GM10847 (cell line): ENCODE results near the gene IFNGR1.

ENCODE experiments used
- POLR2A ChIP-seq: IDR thresholded peaks from 2 replicates; pipeline ENCODE4 v1.6.1; 2011; ENCODE audit not compliant: insufficient read length; ENCODE audit errors: extremely low read depth

The IFNGR1 gene

DNA sequence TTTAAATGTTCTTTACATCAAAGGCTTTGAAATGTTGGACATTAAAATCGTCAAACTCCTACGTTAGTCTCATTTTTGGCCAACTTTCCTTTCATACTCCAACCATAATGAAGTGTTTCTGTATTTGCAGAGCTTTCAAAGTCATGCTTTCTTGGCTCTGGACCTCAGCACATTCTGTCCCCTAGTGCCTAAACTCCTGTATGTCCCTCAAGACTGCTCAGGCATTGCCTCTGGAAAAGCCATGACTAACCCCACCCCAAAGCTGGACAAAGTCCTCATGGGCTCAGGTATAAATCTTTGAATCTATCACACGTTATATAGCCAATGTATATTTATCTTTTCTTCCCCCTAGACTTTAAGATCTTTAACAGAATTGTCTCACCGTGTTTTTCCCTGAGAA lies 18.9 kb downstream of the IFNGR1 start:
- TF ChIP-seq POLR2A: no peak

GRCh38 chr6:137197684-137198645 lies 21.2 kb downstream of the IFNGR1 start:
- TF ChIP-seq POLR2A: no peak

GRCh38 chr6:137193256-137194070 lies 25.7 kb downstream of the IFNGR1 start:
- TF ChIP-seq POLR2A: no peak

- TF ChIP-seq POLR2A: no peak
Observed at GRCh38 chr6:137192821-137193220, 26.4 kb downstream of the IFNGR1 start.

DNA sequence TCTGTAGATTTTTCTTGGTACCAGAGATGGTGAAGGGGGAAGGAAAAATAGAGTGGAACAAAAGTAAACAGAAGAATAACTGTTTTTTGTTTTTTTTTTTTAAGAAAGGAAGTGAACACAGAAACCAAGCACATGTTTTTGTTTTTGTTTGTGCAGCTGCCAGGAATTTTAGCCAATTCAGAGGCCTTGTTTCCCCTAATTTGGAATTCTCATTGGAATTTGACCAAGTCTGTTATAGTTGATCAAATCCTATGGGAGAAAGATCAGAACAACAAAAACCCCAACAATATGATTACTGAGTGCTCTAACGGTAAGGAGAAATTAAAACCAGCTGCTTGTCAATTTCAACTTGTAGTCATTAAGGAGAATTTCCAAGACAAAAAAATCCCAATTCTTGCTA lies 27.5 kb downstream of the IFNGR1 start:
- TF ChIP-seq POLR2A: no peak

DNA sequence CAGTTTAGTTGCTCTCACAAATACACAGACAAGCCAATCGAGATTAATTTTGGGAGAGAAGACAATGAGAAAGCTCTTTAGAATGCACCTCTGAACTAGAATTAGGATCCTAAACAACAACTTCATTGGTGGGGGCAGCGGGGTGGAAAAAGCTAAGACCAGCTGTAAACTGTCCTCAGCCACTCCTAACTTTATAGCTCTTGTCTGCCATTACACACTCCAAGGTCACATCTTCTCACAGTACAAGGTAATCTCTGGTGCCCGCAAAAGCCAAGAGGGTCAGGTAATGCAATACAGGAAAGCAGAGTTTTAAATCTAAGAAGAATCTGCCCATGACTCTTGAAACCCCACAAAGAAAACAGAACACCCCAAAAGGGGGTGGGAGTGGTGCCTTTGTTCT lies 27.9 kb downstream of the IFNGR1 start:
- no peak for TF ChIP-seq POLR2A

GRCh38 chr6:137190583-137191094 lies 28.5 kb downstream of the IFNGR1 start:
- TF ChIP-seq POLR2A: no peak

- no peak for TF ChIP-seq POLR2A
Observed at GRCh38 chr6:137188855-137189254, 30.3 kb downstream of the IFNGR1 start.

DNA sequence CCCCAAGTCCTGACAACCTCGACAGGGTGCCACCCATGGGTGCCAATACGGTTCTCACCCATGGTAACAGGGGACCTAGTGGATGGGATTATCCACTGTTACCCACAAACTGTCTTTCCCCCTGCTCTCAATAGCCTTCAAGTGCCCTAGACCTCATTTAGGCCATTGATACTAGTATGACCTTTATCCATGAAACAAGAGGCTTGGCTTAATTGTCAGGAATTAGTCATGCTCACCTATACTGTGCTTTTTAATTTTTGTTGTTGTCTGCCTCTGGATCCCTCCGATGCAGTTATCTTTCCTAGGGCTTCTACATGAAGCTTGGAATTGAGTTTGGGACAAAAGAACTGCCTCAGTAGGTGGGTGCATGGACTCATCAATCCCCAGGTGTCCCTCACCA lies 33.9 kb downstream of the IFNGR1 start:
- no peak for TF ChIP-seq POLR2A

- no peak for TF ChIP-seq POLR2A
Observed at GRCh38 chr6:137182654-137183073, 36.5 kb downstream of the IFNGR1 start.

GRCh38 chr6:137181891-137182653 lies 37.1 kb downstream of the IFNGR1 start:
- TF ChIP-seq POLR2A: no peak

DNA sequence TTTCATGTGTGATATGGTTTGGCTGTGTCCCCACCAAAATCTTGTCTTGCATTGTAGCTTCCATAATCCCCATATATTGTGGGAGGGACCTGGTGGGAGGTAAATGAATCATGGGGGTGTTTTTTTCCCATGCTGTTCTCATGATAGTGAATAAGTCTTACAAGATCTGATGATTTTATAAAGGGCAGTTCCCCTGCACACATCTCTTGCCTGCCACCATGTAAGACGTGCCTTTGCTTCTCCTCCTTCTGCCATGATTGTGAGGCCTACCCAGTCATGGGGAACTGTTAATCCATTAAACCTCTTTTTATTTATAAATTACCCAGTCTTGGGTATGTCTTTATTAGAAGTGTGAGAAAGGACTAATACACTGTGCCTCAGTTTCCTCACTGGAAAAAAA lies 41.6 kb downstream of the IFNGR1 start:
- TF ChIP-seq POLR2A: no peak

- TF ChIP-seq POLR2A: no peak
Observed at GRCh38 chr6:137176729-137177128, 42.5 kb downstream of the IFNGR1 start.

DNA sequence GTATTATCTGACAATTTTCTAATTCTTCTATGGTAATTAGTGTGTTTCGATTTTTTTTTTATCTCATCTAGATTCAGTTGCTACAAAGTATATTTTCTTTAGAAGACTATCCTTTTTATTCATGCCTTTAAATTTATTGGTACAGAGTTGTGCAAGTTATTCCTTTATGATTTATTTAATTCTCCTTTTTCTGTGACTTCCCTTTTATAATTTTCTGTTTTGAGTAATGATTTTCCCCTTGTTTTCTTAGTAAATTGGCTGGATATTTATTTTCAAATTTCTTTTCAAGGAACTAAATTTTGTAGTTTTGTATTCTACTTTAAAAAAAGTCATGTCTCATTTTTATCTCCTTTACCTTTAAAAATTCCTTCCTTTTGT lies 43.3 kb downstream of the IFNGR1 start:
- TF ChIP-seq POLR2A: no peak
